IMR-90 (cell line): ENCODE measurements around the gene HIRA. TPM values are rescaled to one million over a fixed set of nuclear protein-coding genes. Genes with fewer than 3 reads are reported as not detected.

Source experiments
- ATAC-seq: fragments of 200-7000 bp; cut with Tn5 transposase; 2 replicates; pipeline ENCODE4 v1.9.1; 2020; ENCODE audit warnings: low read depth, mild to moderate bottlenecking, moderate library complexity
- BruUV-seq: library from RNA; stranded (reverse); fragments of 400-500 nt; replicated peaks from 2 replicates; lab custom pipeline; 2021; lab: Mats Ljungman, UMichigan
- CTCF ChIA-PET: fragments of 300-600 bp; formaldehyde crosslinking; extraction: SDS; loops from one replicate; lab custom pipeline; 2021; ENCODE audit warnings: antibody characterized with exemption; lab: Yijun Ruan, JAX
- POLR2A ChIA-PET: fragments of 300-600 bp; sonication (Branson Sonifier 250); formaldehyde crosslinking; loops from one replicate; lab custom pipeline; 2022; ENCODE audit warnings: antibody characterized with exemption; ENCODE audit not compliant: unreplicated experiment; lab: Charles Lee
- DNase-seq: peaks from one replicate; pipeline ENCODE4 v3.0.0; 2013
- H2AFZ ChIP-seq: replicated peaks from 2 replicates; pipeline ENCODE3; 2013; ENCODE audit warnings: low read length, mild to moderate bottlenecking; ENCODE audit not compliant: poor library complexity
- H2AK5ac ChIP-seq: 2 replicates; pipeline ENCODE4 v1.6.1; 2013; ENCODE audit warnings: low read depth, low read length, inconsistent platforms
- H2AK9ac ChIP-seq: replicated peaks from 2 replicates; pipeline ENCODE3; 2013; ENCODE audit warnings: mild to moderate bottlenecking, low read depth, low read length, moderate library complexity; ENCODE audit not compliant: poor library complexity
- H2BK120ac ChIP-seq: 2 replicates; pipeline ENCODE4 v1.6.1; 2013; ENCODE audit warnings: low read depth, low read length, inconsistent platforms
- H2BK15ac ChIP-seq: 3 replicates; pipeline ENCODE4 v1.6.1; 2013; ENCODE audit warnings: low read depth, low read length, inconsistent platforms
- H2BK20ac ChIP-seq: 2 replicates; pipeline ENCODE4 v1.6.1; 2013; ENCODE audit warnings: low read depth, mild to moderate bottlenecking, inconsistent platforms, low read length, moderate library complexity
- H2BK5ac ChIP-seq: 2 replicates; pipeline ENCODE4 v1.6.1; 2013; ENCODE audit warnings: mild to moderate bottlenecking, low read depth, low read length, inconsistent platforms; ENCODE audit not compliant: poor library complexity, severe bottlenecking
- H3K14ac ChIP-seq: replicated peaks from 2 replicates; pipeline ENCODE4 v1.6.1; 2013; ENCODE audit warnings: low read depth, low read length, inconsistent platforms
- H3K18ac ChIP-seq: 2 replicates; pipeline ENCODE4 v1.6.1; 2013; ENCODE audit warnings: low read depth, low read length, control low read depth
- H3K23ac ChIP-seq: 2 replicates; pipeline ENCODE4 v1.6.1; 2013; ENCODE audit warnings: low read depth, low read length, inconsistent platforms
- H3K27ac ChIP-seq: 2 replicates; pipeline ENCODE4 v1.5.1; 2013; ENCODE audit warnings: mild to moderate bottlenecking, control low read depth, low read length; ENCODE audit not compliant: insufficient read depth
- H3K27me3 ChIP-seq: 2 replicates; pipeline ENCODE4 v1.6.1; 2013; ENCODE audit warnings: low read length; ENCODE audit not compliant: control insufficient read depth, insufficient read depth
- H3K36me3 ChIP-seq: 2 replicates; pipeline ENCODE4 v1.6.1; 2013; ENCODE audit warnings: low read length, mixed read lengths; ENCODE audit not compliant: control insufficient read depth, insufficient read depth
- H3K4ac ChIP-seq: 2 replicates; pipeline ENCODE4 v1.6.1; 2013; ENCODE audit warnings: low read depth, low read length, inconsistent platforms
- H3K4me1 ChIP-seq: 2 replicates; pipeline ENCODE4 v1.6.1; 2013; ENCODE audit warnings: low read length, mixed read lengths; ENCODE audit not compliant: control insufficient read depth, insufficient read depth
- H3K4me2 ChIP-seq: 2 replicates; pipeline ENCODE4 v1.6.1; 2013; ENCODE audit warnings: low read depth, mild to moderate bottlenecking, control low read depth, low read length, moderate library complexity
- H3K4me3 ChIP-seq: 2 replicates; pipeline ENCODE4 v1.5.1; 2013; ENCODE audit warnings: low read depth, mild to moderate bottlenecking, control low read depth, low read length, moderate library complexity; ENCODE audit not compliant: insufficient read depth
- H3K56ac ChIP-seq: 2 replicates; pipeline ENCODE4 v1.6.1; 2013; ENCODE audit warnings: low read length, inconsistent platforms; ENCODE audit not compliant: insufficient read depth; ENCODE audit errors: extremely low read depth
- H3K79me1 ChIP-seq, 2 experiments: 2 replicates each; pipeline ENCODE4 v1.6.1; 2013; ENCODE audit warnings: low read length in 2 of 2, inconsistent platforms in 1 of 2, low read depth in 1 of 2
- H3K9ac ChIP-seq: 2 replicates; pipeline ENCODE4 v1.6.1; 2013; ENCODE audit warnings: low read depth, low read length, control low read depth
- H3K9me1 ChIP-seq: 2 replicates; pipeline ENCODE4 v1.6.1; 2013; ENCODE audit warnings: low read length, inconsistent platforms; ENCODE audit not compliant: insufficient read depth
- H3K9me3 ChIP-seq: 2 replicates; pipeline ENCODE4 v1.6.1; 2013; ENCODE audit warnings: low read length; ENCODE audit not compliant: control insufficient read depth, insufficient read depth
- H4K20me1 ChIP-seq: 2 replicates; pipeline ENCODE4 v1.6.1; 2013; ENCODE audit warnings: low read length, inconsistent platforms; ENCODE audit not compliant: insufficient read depth
- H4K5ac ChIP-seq: 2 replicates; pipeline ENCODE4 v1.6.1; 2013; ENCODE audit warnings: mild to moderate bottlenecking, low read depth, low read length, control low read depth
- H4K8ac ChIP-seq, 2 experiments: 2 replicates each; pipeline ENCODE4 v1.6.1; 2013; ENCODE audit warnings: low read depth in 2 of 2, low read length in 2 of 2, control low read depth in 1 of 2, inconsistent platforms in 1 of 2
- H4K91ac ChIP-seq: 2 replicates; pipeline ENCODE4 v1.6.1; 2013; ENCODE audit warnings: low read depth, low read length, inconsistent platforms; ENCODE audit not compliant: insufficient read depth
- BHLHE40 ChIP-seq: fragments of 150-350 bp; IDR thresholded peaks from 2 replicates; pipeline ENCODE4 v1.6.1; 2016; ENCODE audit warnings: mild to moderate bottlenecking, low read depth, low read length
- CEBPB ChIP-seq: IDR thresholded peaks from 2 replicates; pipeline ENCODE4 v1.6.1; 2012; ENCODE audit warnings: low read depth, low read length, improper control_type of control experiment
- CHD1 ChIP-seq: IDR thresholded peaks from 2 replicates; pipeline ENCODE4 v1.6.1; 2012; ENCODE audit warnings: low read depth, low read length, improper control_type of control experiment
- CTCF ChIP-seq: conservative IDR thresholded peaks from 2 replicates; pipeline ENCODE4 v1.5.1; 2012; ENCODE audit warnings: mild to moderate bottlenecking, low read depth, low read length, improper control_type of control experiment
- FOS ChIP-seq: fragments of 150-350 bp; IDR thresholded peaks from 2 replicates; pipeline ENCODE4 v1.6.1; 2016; ENCODE audit warnings: low read depth, low read length
- MAFK ChIP-seq: IDR thresholded peaks from 2 replicates; pipeline ENCODE4 v1.6.1; 2012; ENCODE audit warnings: low read depth, low read length, improper control_type of control experiment
- MAZ ChIP-seq: IDR thresholded peaks from 2 replicates; pipeline ENCODE4 v1.6.1; 2012; ENCODE audit warnings: low read depth, mild to moderate bottlenecking, low read length, improper control_type of control experiment, moderate library complexity, borderline replicate concordance
- NFE2L2 ChIP-seq: fragments of 150-350 bp; IDR thresholded peaks from 2 replicates; pipeline ENCODE4 v1.6.1; 2016; ENCODE audit warnings: low read depth, mild to moderate bottlenecking, low read length
- POLR2A ChIP-seq: IDR thresholded peaks from 2 replicates; pipeline ENCODE4 v1.6.1; 2012; ENCODE audit warnings: mild to moderate bottlenecking, low read depth, low read length
- RAD21 ChIP-seq: IDR thresholded peaks from 2 replicates; pipeline ENCODE4 v1.6.1; 2012; ENCODE audit warnings: low read length, improper control_type of control experiment
- RFX5 ChIP-seq: IDR thresholded peaks from 2 replicates; pipeline ENCODE4 v1.8.0; 2012; ENCODE audit warnings: low read depth, mild to moderate bottlenecking, low read length, moderate library complexity
- SMC3 ChIP-seq: fragments of 150-350 bp; IDR thresholded peaks from 2 replicates; pipeline ENCODE4 v1.6.1; 2016; ENCODE audit warnings: low read depth, mild to moderate bottlenecking, antibody characterized with exemption, low read length, moderate library complexity
- USF2 ChIP-seq: fragments of 150-350 bp; IDR thresholded peaks from 2 replicates; pipeline ENCODE4 v1.6.1; 2017; ENCODE audit warnings: mild to moderate bottlenecking, antibody characterized with exemption, low read length, low read depth
- WGBS, 2 experiments: methylation state at CpG; one replicate each; pipeline versions ENCODE4 v1.1.5 to v1.1.7; 2013; ENCODE audit warnings: missing lambda C conversion rate in 2 of 2; ENCODE audit not compliant: insufficient read length in 1 of 2; ENCODE audit errors: extremely low coverage in 2 of 2; 5-methylcytosine and 5-hydroxymethylcytosine counted together
- dilution Hi-C: fragments of 300-500 bp; cut with HindIII; formaldehyde crosslinking; loops from one replicate; pipeline ENCODE4 v1.14.3; 2018; ENCODE audit warnings: low sequenced_read_pairs; ENCODE audit not compliant: unreplicated experiment
- in situ Hi-C: fragments of 300-500 bp; cut with MboI; formaldehyde crosslinking; loops from 3 replicates; pipeline ENCODE4 v1.14.3; 2019; ENCODE audit warnings: low sequenced_read_pairs, inconsistent platforms, mixed read lengths
- intact Hi-C: fragments of 100-400 bp; cut with micrococcal nuclease; formaldehyde crosslinking; loops from 2 replicates; pipeline ENCODE4 v1.10.0; 2022
- polyA plus RNA-seq, 3 experiments: library from polyadenylated mRNA; depleted of rRNA; stranded (reverse); fragments of >200 nt; gene quantifications; 2 replicates each; pipeline ENCODE4 v1.2.3, GENCODE V29; 2012; ENCODE audit warnings: low replicate concordance in 1 of 3
- total RNA-seq: library from RNA; depleted of rRNA; stranded (reverse); fragments of >200 nt; gene quantifications from 2 replicates; pipeline ENCODE4 v1.2.3, GENCODE V29; 2012
- TF ChIP-seq, protein P1 (sequence below): fragments of 150-350 bp; IDR thresholded peaks from 2 replicates; pipeline ENCODE4 v1.6.1; 2016; ENCODE audit warnings: low read depth, mild to moderate bottlenecking, low read length, moderate library complexity, borderline replicate concordance

Gene HIRA
- total and polyA plus RNA-seq, 2 of the 4 experiments (the other 2 are of a cell fraction) = 14.5 to 24.2 TPM

DNA sequence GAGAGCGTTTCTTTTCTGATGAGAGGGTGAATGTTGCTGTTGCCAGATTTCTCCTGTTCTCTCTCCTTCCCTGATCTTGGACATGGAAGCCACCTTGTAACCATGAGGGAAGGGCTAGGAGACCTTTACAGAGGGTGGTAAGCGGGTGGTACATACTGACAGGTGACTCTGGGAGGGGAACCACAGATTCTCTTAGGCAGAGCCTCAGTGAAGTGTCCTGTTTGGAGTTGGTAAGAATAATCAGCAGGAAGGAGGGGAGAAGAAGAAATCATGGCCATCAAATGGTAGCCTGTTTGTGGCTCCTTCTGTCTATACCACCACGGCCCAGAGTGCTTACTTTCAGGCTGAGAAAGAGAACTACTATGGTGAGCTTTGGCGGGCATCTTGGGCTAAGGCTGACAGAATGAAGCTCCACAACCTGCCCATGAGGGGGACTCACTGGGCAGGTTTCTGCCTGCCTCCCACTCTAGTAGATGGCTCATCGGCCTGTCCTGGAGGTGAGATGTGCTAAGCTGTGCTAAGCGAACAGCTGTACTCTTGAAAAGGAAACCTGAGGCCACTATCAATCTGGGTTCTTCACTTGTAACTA is 84.8 kb downstream of the HIRA start:
- POLR2A ChIA-PET = no interaction called here
- H2AFZ ChIP-seq = no peak overlapping the region
- H3K36me3 ChIP-seq = peaks cover 46% of the 10 kb centered on the region

More for the DNA sequence above, 84.8 kb downstream of the HIRA start:
- H4K91ac ChIP-seq = no peak overlapping the region
- H3K9ac ChIP-seq = no peak overlapping the region
- no peaks in the 10 kb centered on the region for H3K4me1 ChIP-seq
- peaks cover 0 to 5% of the 10 kb centered on the region in 2 experiments; a peak in 1 of 4 replicates for H3K79me1 ChIP-seq
- ATAC-seq (no peak), DNase-seq (no peak)
- H3K9me3 ChIP-seq = no peaks in the 10 kb centered on the region
- no peak overlapping the region for H3K14ac ChIP-seq
- no peak overlapping the region for H3K4me3 ChIP-seq
- H3K4ac ChIP-seq = no peak overlapping the region
- H3K27me3 ChIP-seq = no peaks in the 10 kb centered on the region
- in situ Hi-C loops (no loop called here), intact Hi-C loops (no loop called here), dilution Hi-C loops (no loop called here)
- no TSS peak for BruUV-seq
- no peak overlapping the region for H3K23ac ChIP-seq
- CTCF ChIA-PET = interaction anchor here (1.4 kb wide), 1 partner anchor 18 kb away, joined by 3 read pairs; no protein-coding TSS in a partner anchor
- H2BK20ac ChIP-seq = no peak overlapping the region
- no peak overlapping the region for H2BK5ac ChIP-seq
- no peak overlapping the region for H2BK15ac ChIP-seq
- H3K27ac ChIP-seq = no peak overlapping the region
- H2AK9ac ChIP-seq = no peak overlapping the region
- no peak overlapping the region for H3K56ac ChIP-seq
- no peak overlapping the region for H2BK120ac ChIP-seq
- no peak overlapping the region for H3K18ac ChIP-seq
- H3K9me1 ChIP-seq = no peaks in the 10 kb centered on the region
- 100% methylated on average over 2 of the region's 6 CpGs; no CpG with 5 or more reads in 1 of the 2 experiments for WGBS, 2 experiments
- H4K8ac ChIP-seq = no peak overlapping the region
- no peak overlapping the region for H4K5ac ChIP-seq
- H3K4me2 ChIP-seq = no peak overlapping the region
- TF ChIP-seq SMC3 = no peak
- TF ChIP-seq CTCF = no peak
- no peak for TF ChIP-seq CHD1
- TF ChIP-seq, protein P1, sequence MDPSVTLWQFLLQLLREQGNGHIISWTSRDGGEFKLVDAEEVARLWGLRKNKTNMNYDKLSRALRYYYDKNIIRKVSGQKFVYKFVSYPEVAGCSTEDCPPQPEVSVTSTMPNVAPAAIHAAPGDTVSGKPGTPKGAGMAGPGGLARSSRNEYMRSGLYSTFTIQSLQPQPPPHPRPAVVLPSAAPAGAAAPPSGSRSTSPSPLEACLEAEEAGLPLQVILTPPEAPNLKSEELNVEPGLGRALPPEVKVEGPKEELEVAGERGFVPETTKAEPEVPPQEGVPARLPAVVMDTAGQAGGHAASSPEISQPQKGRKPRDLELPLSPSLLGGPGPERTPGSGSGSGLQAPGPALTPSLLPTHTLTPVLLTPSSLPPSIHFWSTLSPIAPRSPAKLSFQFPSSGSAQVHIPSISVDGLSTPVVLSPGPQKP = no peak
- no peak for TF ChIP-seq MAZ
- TF ChIP-seq FOS = no peak
- TF ChIP-seq BHLHE40 = no peak
- TF ChIP-seq POLR2A = no peak
- no peak for TF ChIP-seq MAFK
- TF ChIP-seq CEBPB = no peak
- TF ChIP-seq NFE2L2 = no peak
- TF ChIP-seq RAD21 = no peak
- TF ChIP-seq RFX5 = no peak
- TF ChIP-seq USF2 = no peak
- H2AK5ac ChIP-seq = no peak overlapping the region
- no peaks in the 10 kb centered on the region for H4K20me1 ChIP-seq
